Suppressor macrophage treated with lipopolysaccharide for 4 hours (primary cell): ENCODE data around the gene CXCR5.
A peak's percentile ranks its signal among the peaks of the same experiment; 100 is the strongest.

Source experiments
- DNase-seq: peaks from one replicate; pipeline ENCODE4 v3.0.0-alpha.2; 2020

CXCR5 gene

DNA sequence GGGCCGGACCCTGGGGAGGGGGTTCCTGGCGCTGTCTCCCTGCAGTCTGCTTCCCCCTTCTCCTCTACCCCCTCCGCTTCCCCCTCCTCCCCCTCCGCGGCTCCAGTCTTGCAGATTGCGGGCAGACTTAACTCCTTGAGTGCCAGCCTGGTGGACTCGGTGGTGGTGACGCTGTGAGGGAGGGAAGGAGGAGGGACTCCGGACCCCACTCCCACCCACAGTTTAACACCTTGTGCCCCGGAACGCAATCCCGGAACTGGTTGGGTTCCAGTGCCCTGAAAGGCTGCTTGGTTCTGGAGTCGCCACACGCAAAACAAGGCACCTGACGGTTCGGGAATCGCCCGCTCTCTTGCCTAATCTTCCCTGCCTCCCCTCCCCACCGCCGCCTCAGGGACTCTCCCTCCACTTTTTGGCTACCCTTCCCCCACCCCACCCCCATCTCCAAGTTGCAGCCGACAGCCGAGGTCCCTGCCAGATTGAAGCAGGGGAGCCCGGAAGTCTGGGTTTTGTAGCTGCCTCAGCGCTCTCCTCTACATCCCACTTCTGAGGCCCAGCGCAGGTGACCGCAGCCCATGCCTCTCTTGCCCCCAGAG, 45.9 kb downstream of the CXCR5 start:
- peak; percentile 45 for DNase-seq

DNA sequence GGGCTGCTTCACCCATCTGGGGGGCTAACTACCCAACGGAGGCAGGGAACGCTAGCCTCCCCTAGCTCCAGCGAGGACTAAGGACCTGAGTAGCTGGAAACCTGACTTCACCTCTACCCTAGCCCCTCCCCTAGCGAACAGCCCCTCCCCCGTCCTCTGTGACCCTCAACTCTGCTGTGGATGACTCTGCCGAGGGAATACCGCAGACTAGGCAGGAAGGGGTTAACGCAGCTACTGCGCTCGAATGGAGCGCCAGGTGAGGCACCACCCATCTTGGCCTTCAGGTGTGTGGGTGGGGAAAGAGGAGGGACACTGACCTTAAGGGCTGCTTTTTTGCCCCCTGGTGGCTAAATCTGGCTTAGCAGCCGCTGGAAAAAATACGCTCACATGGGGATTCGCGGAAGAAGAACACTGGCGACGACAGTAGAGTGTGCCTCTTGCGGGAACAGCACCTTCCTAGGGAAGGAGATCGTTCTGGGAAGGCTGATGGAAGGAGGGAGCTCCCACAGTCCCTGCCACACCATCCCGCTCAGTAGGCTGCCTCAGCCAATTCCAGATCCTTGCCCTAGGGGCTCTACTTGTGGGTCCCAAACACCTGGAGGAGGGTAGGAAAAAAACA, 46.5 kb downstream of the CXCR5 start:
- DNase-seq, result peak; percentile 86

DNA sequence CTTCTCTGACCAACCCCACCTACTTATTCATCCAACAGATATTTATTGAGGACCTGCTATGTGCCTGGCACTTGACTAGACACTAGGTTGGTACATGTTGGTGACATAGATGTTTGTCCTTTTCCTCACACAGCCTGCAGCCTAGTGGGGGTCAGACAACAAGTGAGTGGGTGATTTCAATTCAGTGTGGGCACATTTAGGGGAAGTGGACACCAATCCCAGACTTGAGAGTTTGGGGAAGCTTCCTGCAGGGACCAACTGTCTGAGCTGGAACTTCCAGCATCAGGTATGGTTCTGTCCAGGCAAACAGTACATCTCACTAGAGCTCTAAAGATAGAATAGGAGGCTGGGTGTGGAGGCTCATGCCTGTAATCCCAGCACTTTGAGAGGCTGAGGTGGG, 47.9 kb downstream of the CXCR5 start:
- no peak for DNase-seq

DNA sequence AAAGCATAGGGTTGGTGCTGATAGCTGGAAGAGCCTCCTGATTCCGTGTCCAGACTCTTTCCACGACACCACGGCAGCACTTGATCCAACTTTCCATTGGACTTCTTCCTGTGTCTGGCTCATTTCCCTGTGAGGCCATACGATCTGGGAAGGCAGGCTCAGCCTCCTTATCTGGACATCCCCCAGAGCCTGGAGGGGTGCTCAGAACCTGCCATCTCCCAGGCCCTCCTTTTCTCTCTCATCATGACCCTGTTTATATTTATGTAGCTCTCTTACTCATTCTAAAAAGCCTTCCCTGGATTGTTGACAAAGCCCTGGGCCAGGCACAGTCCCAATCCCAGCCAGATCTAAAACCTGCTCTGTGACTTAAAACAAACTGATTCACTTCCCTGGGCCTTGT, 49.8 kb downstream of the CXCR5 start:
- no peak for DNase-seq

DNA sequence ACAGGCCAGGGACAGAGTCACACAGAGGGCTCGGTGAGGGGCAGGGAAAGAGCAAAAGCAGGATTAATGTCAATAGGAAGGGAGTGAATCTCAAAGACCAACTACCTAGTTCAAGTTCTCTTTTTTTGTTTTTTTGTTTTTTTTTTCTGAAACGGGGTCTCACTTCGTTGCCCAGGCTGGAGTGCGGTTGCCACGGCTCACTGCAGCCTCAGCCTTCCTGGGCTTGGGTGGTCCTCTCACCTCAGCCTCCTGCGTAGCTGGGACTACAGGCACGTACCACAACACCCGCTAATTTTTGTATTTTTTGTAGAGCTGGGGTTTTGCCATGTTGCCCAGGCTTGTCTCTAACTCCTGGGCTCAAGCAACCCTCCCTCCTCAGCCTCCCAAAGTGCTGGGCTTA, 51.7 kb downstream of the CXCR5 start:
- no peak for DNase-seq

DNA sequence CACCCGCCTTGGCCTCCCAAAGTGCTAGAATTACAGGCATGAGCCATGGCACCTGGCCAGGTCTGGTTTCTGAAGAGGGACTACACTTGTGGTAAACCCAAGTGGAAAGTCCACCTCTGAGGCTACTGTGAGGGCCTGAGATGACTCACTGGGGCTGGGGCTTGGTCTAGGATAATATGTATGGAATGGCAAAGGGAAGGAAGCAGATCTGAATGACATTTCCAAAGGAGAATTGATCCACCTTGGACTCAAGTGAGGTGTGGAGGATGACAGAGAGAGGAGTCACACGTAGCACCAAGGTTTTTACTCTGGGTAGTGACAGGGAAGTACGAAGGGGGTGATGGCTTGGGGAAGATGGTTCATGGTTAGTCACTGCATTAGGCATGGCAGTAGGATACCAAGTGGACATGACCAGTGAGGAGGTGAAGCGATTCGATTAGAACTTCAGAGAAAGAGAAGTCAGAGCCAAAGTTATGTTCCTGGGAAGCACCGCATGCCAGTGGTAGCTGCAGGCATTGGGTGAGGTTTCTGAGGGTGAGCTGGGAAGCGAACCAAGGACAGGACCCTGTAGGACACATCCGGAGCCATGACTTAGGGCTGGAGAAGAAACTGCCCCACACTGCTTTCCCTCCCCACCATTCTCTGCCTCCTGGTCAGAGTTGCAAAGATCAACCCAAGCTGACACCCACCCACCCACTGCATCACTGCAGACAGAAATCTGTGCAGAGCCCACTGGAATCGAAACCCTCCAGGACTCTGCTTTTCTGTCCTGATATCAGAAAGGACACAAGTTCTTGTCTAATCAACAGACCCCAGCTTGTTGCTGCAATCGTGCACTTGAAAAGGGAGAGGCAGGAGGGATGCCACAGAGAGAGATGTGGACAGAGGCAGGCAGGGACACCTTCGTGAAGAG, 55.1 kb downstream of the CXCR5 start:
- no peak for DNase-seq

DNA sequence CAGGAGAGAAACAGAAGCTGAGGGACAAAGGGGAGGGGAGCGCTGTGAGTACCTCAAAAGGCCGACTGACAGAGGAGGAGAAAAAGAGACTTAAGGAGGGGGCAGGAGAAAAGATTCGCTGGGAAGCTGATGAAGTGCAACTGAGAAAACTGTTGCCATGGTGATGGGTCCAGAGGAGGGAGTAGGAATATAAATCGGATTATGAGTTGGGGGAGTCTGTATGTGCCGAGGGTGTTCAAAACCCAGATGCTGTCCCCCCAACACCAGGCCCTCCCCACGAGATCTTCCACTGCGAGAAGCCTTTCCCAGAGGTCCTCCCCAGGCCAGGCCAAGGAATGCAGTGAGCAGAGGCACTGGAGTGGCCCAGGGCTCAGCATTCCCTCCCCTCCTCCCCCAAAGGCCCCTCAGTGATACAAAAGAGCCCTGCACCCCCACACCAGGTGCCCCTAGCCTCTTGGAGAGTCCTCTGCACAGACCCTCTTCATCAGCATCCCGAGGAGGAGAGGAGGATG, 55.8 kb downstream of the CXCR5 start:
- no peak for DNase-seq

DNA sequence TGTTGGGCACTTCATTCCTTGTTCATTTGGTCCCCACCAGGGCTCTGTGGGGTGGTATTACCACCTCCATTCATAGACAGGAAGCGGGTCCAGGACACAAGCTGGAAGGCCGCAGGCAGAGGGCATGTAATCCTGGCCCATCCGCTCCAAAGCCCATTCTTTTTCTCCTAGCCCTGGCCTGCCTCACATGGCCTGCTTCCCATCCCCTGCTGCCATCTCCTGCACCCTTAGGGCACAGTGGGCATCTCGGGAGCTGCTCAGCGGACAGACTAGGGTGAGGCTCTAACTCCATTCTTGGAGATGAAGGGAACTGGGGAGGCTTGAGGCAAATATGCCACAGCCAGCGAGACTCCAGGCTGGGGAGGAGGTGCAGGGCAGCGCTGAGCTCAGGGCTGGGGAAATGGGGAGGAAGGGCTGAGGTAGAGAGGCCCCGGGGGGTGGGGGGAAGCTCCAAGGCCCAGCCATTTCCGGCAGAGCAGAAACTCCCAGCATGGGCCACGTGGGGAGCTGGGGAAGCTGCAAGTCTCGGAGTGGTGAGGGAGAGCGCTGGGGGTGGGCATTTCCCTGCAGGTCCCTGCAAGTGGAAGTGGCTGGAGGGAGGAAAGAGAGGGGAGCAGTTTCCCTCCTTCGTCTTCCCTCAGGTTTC, 56.4 kb downstream of the CXCR5 start:
- DNase-seq, result peak; percentile 51

DNA sequence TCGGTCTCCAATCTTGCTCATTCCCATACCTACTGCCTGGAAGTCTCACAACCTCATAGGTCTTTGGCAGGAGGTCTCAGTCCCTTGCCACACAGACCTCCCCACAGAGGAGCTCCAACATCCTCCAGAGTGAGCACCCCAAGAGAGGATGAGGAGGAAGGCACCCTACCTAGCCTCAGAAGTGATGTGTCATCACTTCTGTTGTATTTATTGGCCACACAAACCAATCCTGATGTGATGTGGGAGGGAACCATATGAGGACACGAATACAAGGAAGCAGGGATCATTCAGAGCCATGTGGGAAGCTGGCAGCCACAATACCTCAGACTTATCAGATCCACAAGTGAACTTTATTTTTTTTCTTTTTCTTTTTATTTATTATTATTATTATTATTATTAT, 63.4 kb downstream of the CXCR5 start:
- no peak for DNase-seq
